ENCODE data around the gene ACP2. TPM values are rescaled to one million over a fixed set of nuclear protein-coding genes. Genes with fewer than 3 reads are reported as not detected.

The ACP2 gene
- total and polyA plus RNA-seq, 9 of the 15 experiments (the other 6 are each of a cell fraction or from before 2014, with no cell fraction given), result 1.9 to 20.0 (median 11.6) TPM

DNA sequence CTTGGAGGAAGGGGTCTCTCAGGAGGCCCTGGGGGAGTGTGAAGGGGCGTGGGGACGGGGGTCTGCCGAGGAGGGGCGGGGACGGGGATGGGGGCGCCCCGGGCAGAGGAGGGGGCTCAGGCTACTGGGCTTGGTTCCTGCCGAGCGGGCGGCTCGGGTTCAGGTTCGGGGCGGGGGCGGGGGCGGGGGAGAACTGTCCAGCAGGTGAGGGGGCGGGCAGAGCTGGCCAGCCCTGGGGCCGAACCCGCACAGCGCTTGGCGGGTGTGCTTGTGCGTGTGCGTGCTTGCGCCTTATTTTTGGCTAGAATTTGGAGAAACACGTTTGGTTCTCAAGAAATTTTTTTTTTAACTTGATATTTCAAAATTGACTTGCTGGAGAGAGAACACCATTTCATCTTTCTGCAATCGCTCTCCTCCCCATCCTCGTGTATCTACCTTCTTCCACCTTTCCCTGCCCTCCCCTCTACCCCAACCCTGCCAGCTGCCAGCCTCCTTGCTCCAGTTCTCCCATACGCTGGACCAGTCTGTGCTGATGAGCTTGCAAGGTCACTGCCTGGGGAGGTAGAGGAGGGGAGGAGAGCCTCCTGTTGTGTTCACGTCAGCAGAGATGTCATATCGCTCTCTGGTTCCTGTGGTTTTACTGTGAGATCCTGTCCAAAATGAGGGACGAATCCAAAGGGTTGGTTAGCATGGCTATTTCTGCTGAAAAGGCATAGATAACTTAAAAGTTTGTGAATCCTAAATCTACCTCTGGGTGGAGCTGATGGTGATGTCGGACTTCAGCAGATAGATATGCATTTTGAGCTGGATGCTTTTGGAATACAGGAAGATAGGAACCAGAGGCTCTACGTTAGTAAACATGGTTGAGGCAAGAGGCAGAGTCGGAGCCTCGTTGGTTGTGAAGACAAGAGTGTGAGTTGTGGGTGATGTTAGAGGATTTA lies 22.0 kb upstream of the ACP2 start (continued):
- TF ChIP-seq, protein P1, sequence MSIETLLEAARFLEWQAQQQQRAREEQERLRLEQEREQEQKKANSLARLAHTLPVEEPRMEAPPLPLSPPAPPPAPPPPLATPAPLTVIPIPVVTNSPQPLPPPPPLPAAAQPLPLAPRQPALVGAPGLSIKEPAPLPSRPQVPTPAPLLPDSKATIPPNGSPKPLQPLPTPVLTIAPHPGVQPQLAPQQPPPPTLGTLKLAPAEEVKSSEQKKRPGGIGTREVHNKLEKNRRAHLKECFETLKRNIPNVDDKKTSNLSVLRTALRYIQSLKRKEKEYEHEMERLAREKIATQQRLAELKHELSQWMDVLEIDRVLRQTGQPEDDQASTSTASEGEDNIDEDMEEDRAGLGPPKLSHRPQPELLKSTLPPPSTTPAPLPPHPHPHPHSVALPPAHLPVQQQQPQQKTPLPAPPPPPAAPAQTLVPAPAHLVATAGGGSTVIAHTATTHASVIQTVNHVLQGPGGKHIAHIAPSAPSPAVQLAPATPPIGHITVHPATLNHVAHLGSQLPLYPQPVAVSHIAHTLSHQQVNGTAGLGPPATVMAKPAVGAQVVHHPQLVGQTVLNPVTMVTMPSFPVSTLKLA (conservative IDR thresholded peaks at IDR 0.05), result 0 out of 4 replicates have a peak, but pooled peaks of 1 of the 2 experiments have one; percentile 8
- TF ChIP-seq, protein P2, sequence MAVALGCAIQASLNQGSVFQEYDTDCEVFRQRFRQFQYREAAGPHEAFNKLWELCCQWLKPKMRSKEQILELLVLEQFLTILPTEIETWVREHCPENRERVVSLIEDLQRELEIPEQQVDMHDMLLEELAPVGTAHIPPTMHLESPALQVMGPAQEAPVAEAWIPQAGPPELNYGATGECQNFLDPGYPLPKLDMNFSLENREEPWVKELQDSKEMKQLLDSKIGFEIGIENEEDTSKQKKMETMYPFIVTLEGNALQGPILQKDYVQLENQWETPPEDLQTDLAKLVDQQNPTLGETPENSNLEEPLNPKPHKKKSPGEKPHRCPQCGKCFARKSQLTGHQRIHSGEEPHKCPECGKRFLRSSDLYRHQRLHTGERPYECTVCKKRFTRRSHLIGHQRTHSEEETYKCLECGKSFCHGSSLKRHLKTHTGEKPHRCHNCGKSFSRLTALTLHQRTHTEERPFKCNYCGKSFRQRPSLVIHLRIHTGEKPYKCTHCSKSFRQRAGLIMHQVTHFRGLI (CRISPR knock-in tag; IDR thresholded peaks at IDR 0.05), result no peak
- TF ChIP-seq, protein P3, sequence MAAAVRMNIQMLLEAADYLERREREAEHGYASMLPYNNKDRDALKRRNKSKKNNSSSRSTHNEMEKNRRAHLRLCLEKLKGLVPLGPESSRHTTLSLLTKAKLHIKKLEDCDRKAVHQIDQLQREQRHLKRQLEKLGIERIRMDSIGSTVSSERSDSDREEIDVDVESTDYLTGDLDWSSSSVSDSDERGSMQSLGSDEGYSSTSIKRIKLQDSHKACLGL (CRISPR knock-in tag; IDR thresholded peaks at IDR 0.05; ENCODE audit: borderline replicate concordance, poor library complexity, severe bottlenecking), result no peak
- TF ChIP-seq KDM1A (IDR thresholded peaks at IDR 0.05), result peak in 1 of 2 experiments; percentile 24; a peak in 1 of 4 replicates
- no peak for TF ChIP-seq MXI1 (IDR thresholded peaks at IDR 0.05; ENCODE audit: low read depth, low read length)
- TF ChIP-seq POLR2AphosphoS5 (IDR thresholded peaks at IDR 0.05; ENCODE audit: control insufficient read depth, insufficient read depth, low read depth, low read length), result 0 out of 2 replicates have a peak, but pooled peaks have one; percentile 22
- TF ChIP-seq, protein P4, sequence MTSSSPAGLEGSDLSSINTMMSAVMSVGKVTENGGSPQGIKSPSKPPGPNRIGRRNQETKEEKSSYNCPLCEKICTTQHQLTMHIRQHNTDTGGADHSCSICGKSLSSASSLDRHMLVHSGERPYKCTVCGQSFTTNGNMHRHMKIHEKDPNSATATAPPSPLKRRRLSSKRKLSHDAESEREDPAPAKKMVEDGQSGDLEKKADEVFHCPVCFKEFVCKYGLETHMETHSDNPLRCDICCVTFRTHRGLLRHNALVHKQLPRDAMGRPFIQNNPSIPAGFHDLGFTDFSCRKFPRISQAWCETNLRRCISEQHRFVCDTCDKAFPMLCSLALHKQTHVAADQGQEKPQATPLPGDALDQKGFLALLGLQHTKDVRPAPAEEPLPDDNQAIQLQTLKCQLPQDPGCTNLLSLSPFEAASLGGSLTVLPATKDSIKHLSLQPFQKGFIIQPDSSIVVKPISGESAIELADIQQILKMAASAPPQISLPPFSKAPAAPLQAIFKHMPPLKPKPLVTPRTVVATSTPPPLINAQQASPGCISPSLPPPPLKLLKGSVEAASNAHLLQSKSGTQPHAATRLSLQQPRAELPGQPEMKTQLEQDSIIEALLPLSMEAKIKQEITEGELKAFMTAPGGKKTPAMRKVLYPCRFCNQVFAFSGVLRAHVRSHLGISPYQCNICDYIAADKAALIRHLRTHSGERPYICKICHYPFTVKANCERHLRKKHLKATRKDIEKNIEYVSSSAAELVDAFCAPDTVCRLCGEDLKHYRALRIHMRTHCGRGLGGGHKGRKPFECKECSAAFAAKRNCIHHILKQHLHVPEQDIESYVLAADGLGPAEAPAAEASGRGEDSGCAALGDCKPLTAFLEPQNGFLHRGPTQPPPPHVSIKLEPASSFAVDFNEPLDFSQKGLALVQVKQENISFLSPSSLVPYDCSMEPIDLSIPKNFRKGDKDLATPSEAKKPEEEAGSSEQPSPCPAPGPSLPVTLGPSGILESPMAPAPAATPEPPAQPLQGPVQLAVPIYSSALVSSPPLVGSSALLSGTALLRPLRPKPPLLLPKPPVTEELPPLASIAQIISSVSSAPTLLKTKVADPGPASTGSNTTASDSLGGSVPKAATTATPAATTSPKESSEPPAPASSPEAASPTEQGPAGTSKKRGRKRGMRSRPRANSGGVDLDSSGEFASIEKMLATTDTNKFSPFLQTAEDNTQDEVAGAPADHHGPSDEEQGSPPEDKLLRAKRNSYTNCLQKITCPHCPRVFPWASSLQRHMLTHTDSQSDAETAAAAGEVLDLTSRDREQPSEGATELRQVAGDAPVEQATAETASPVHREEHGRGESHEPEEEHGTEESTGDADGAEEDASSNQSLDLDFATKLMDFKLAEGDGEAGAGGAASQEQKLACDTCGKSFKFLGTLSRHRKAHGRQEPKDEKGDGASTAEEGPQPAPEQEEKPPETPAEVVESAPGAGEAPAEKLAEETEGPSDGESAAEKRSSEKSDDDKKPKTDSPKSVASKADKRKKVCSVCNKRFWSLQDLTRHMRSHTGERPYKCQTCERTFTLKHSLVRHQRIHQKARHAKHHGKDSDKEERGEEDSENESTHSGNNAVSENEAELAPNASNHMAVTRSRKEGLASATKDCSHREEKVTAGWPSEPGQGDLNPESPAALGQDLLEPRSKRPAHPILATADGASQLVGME (CRISPR knock-in tag; IDR thresholded peaks at IDR 0.05), result peak; percentile 88; the same call in 1 of the 2 replicates
- 0 out of 2 replicates have a peak, but pooled peaks have one; percentile 31 for TF ChIP-seq SMARCA4 (IDR thresholded peaks at IDR 0.05)
- TF ChIP-seq NFE2 (IDR thresholded peaks at IDR 0.05; ENCODE audit: low read depth), result peak; percentile 45; the same call in 1 of the 2 replicates
- TF ChIP-seq SIN3A (IDR thresholded peaks at IDR 0.05; ENCODE audit: borderline replicate concordance in 2 of 2, control insufficient read depth in 1 of 2, low read depth in 2 of 2, low read length in 2 of 2), result peak in 1 of 2 experiments; percentile 21; a peak in 1 of 4 replicates
- TF ChIP-seq KLF10 (CRISPR knock-in tag; IDR thresholded peaks at IDR 0.05), result 0 out of 2 replicates have a peak, but pooled peaks have one; percentile 36
- no peak for TF ChIP-seq MBD2 (IDR thresholded peaks at IDR 0.05; ENCODE audit: borderline replicate concordance, low read depth)
- TF ChIP-seq, protein P5, sequence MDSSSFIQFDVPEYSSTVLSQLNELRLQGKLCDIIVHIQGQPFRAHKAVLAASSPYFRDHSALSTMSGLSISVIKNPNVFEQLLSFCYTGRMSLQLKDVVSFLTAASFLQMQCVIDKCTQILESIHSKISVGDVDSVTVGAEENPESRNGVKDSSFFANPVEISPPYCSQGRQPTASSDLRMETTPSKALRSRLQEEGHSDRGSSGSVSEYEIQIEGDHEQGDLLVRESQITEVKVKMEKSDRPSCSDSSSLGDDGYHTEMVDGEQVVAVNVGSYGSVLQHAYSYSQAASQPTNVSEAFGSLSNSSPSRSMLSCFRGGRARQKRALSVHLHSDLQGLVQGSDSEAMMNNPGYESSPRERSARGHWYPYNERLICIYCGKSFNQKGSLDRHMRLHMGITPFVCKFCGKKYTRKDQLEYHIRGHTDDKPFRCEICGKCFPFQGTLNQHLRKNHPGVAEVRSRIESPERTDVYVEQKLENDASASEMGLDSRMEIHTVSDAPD (CRISPR knock-in tag; IDR thresholded peaks at IDR 0.05), result no peak

Data from K562 (cell line).